Hepatocyte (in vitro differentiated cells): ENCODE data around the gene ASXL1.

Experiments used
- CTCF ChIP-seq: fragments of 200-600 bp; sonication (generic); IDR thresholded peaks from 2 replicates; pipeline ENCODE4 v1.5.1; 2016; ENCODE audit warnings: antibody characterized with exemption, mild to moderate bottlenecking; ENCODE audit not compliant: poor library complexity
- EZH2 ChIP-seq: fragments of 200-600 bp; sonication (generic); IDR thresholded peaks from 2 replicates; pipeline ENCODE4 v1.6.1; 2016; ENCODE audit warnings: antibody characterized with exemption, mild to moderate bottlenecking, borderline replicate concordance

- TF ChIP-seq CTCF (no peak), EZH2 (no peak)
These were observed 45.3 kb upstream of the ASXL1 start for GRCh38 chr20:32312718-32313424.
